HepG2 (cell line): ENCODE data around the gene KIAA0232. TPM values are rescaled to one million over a fixed set of nuclear protein-coding genes. Genes with fewer than 3 reads are reported as not detected.

Experiments
- BCLAF1 ChIP-seq: fragments of 450-650 bp; IDR thresholded peaks from 2 replicates; pipeline ENCODE4 v1.6.1; 2017; ENCODE audit warnings: mild to moderate bottlenecking
- CCDC6 ChIP-seq: sonication (generic); formaldehyde crosslinking; IDR thresholded peaks from 2 replicates; pipeline ENCODE4 v1.8.1; 2022; ENCODE audit warnings: mild to moderate bottlenecking, missing genetic modification reagents, moderate library complexity
- CENPX ChIP-seq: sonication (generic); formaldehyde crosslinking; IDR thresholded peaks from 2 replicates; pipeline ENCODE4 v1.9.0; 2021; ENCODE audit warnings: mild to moderate bottlenecking, missing genetic modification reagents, moderate library complexity
- ETV6 ChIP-seq: sonication (generic); formaldehyde crosslinking; conservative IDR thresholded peaks from 2 replicates; pipeline ENCODE4 v1.4.0; 2020; ENCODE audit warnings: missing genetic modification reagents
- FOXP4 ChIP-seq: sonication (generic); formaldehyde crosslinking; IDR thresholded peaks from 2 replicates; pipeline ENCODE4 v1.4.0; 2020; ENCODE audit warnings: missing genetic modification reagents
- HNF4A ChIP-seq: sonication (generic); formaldehyde crosslinking; IDR thresholded peaks from 2 replicates; pipeline ENCODE4 v1.4.0; 2020; ENCODE audit warnings: missing genetic modification reagents
- HOXA9 ChIP-seq: sonication (generic); formaldehyde crosslinking; IDR thresholded peaks from 2 replicates; pipeline ENCODE4 v1.8.1; 2022; ENCODE audit warnings: missing genetic modification reagents, mild to moderate bottlenecking, moderate library complexity, borderline replicate concordance
- JUN ChIP-seq: sonication (generic); formaldehyde crosslinking; IDR thresholded peaks from 2 replicates; pipeline ENCODE4 v1.4.0; 2020; ENCODE audit warnings: mild to moderate bottlenecking, missing genetic modification reagents
- MXD1 ChIP-seq: sonication (generic); formaldehyde crosslinking; IDR thresholded peaks from 2 replicates; pipeline ENCODE4 v1.4.0; 2020; ENCODE audit warnings: mild to moderate bottlenecking, missing genetic modification reagents
- NFAT5 ChIP-seq: sonication (generic); formaldehyde crosslinking; IDR thresholded peaks from 2 replicates; pipeline ENCODE4 v1.4.0; 2020; ENCODE audit warnings: missing genetic modification reagents
- SIX1 ChIP-seq: sonication (generic); formaldehyde crosslinking; IDR thresholded peaks from 2 replicates; pipeline ENCODE4 v1.4.0; 2020; ENCODE audit warnings: missing genetic modification reagents, borderline replicate concordance
- SP2 ChIP-seq: sonication (generic); formaldehyde crosslinking; IDR thresholded peaks from 2 replicates; pipeline ENCODE4 v1.5.1; 2020; ENCODE audit warnings: mild to moderate bottlenecking, missing genetic modification reagents
- TBX2 ChIP-seq: sonication (generic); formaldehyde crosslinking; IDR thresholded peaks from 2 replicates; pipeline ENCODE4 v1.5.0; 2020; ENCODE audit warnings: missing genetic modification reagents, mild to moderate bottlenecking, borderline replicate concordance
- ZFP37 ChIP-seq: sonication (generic); formaldehyde crosslinking; IDR thresholded peaks from 2 replicates; pipeline ENCODE4 v1.4.0; 2020; ENCODE audit warnings: missing genetic modification reagents, borderline replicate concordance
- ZIK1 ChIP-seq: sonication (generic); formaldehyde crosslinking; IDR thresholded peaks from 2 replicates; pipeline ENCODE4 v1.5.0; 2020; ENCODE audit warnings: mild to moderate bottlenecking, low read depth, missing genetic modification reagents, borderline replicate concordance
- ZNF24 ChIP-seq: fragments of 450-650 bp; IDR thresholded peaks from 2 replicates; pipeline ENCODE4 v1.6.1; 2017; ENCODE audit warnings: antibody characterized with exemption, mild to moderate bottlenecking
- ZNF263 ChIP-seq: sonication (generic); formaldehyde crosslinking; IDR thresholded peaks from 2 replicates; pipeline ENCODE4 v1.4.0; 2020; ENCODE audit warnings: missing genetic modification reagents
- ZNF292 ChIP-seq: sonication (generic); formaldehyde crosslinking; IDR thresholded peaks from 2 replicates; pipeline ENCODE4 v1.8.1; 2022; ENCODE audit warnings: mild to moderate bottlenecking, low read depth, missing genetic modification reagents, borderline replicate concordance
- ZNF577 ChIP-seq: sonication (generic); formaldehyde crosslinking; IDR thresholded peaks from 2 replicates; pipeline ENCODE4 v1.4.0; 2020; ENCODE audit warnings: mild to moderate bottlenecking, low read depth, missing genetic modification reagents, borderline replicate concordance
- polyA plus RNA-seq, 8 experiments: library from polyadenylated mRNA; depleted of rRNA in 3 of 8; stranded (reverse) in 7 of 8; unstranded in 1 of 8; fragments of >200 nt; fragmentation: Illumina TruSeq in 4 of 8; extraction: Trizol in 4 of 8; gene quantifications; 2 replicates each; pipeline versions ENCODE4 v1.2.1 to v1.2.3, GENCODE V29; 2011 to 2016; ENCODE audit warnings: low read depth in 4 of 8, missing spikeins in 1 of 8, mixed read lengths in 1 of 8; ENCODE audit not compliant: insufficient read depth in 1 of 8
- total RNA-seq, 5 experiments: library from RNA; depleted of rRNA; stranded (reverse); fragments of >200 nt; fragmentation: Illumina TruSeq; extraction: Trizol; gene quantifications; 2 replicates each; pipeline ENCODE4 v1.2.3, GENCODE V29; 2016; ENCODE audit warnings: low read depth in 1 of 5

KIAA0232 gene
- total and polyA plus RNA-seq, 2 of the 13 experiments (the other 11 are each of a cell fraction or from before 2014, with no cell fraction given) = 7.8 to 17.1 TPM

GRCh38 chr4:6733358-6734164 is 49.0 kb upstream of the KIAA0232 start (continued):
- TF ChIP-seq ZIK1 (CRISPR knock-in tag) (no peak), BCLAF1 (no peak), ZNF263 (CRISPR knock-in tag) (peak; percentile 75), NFAT5 (CRISPR knock-in tag) (no peak), ZNF24 (no peak), ZFP37 (0 out of 2 replicates have a peak, but pooled peaks have one; percentile 46), HNF4A (CRISPR knock-in tag) (peak; percentile 91), SIX1 (CRISPR knock-in tag) (0 out of 2 replicates have a peak, but pooled peaks have one; percentile 32), CENPX (CRISPR knock-in tag) (no peak), HOXA9 (no peak), TBX2 (CRISPR knock-in tag) (peak; percentile 90), FOXP4 (CRISPR knock-in tag) (peak; percentile 97), CCDC6 (peak; percentile 81), ZNF577 (CRISPR knock-in tag) (no peak), MXD1 (CRISPR knock-in tag) (no peak), SP2 (no peak), ZNF292 (no peak; the same call in 1 of the 2 replicates), JUN (CRISPR knock-in tag) (peak; percentile 64; the same call in 1 of the 2 replicates), ETV6 (CRISPR knock-in tag) (no peak)
